GM08714 (cell line): ENCODE data around the gene HOXC10.

ENCODE experiments used
- H3K4me3 ChIP-seq: fragments of 200-500 bp; sonication (Bioruptor generic); 2 replicates; pipeline ENCODE4 v1.5.1; 2014; ENCODE audit warnings: mild to moderate bottlenecking, low read length, inconsistent platforms
- ZNF274 ChIP-seq: IDR thresholded peaks from 2 replicates; pipeline ENCODE4 v1.6.1; 2012; ENCODE audit warnings: mild to moderate bottlenecking, low read depth, low read length

Gene HOXC10

GRCh38 chr12:53966385-53967133, 18.4 kb upstream of the HOXC10 start:
- TF ChIP-seq ZNF274: no peak
- H3K4me3 ChIP-seq: no peak overlapping the region

GRCh38 chr12:53967421-53967925, 17.5 kb upstream of the HOXC10 start:
- no peak overlapping the region for H3K4me3 ChIP-seq

GRCh38 chr12:53968214-53969127, 16.5 kb upstream of the HOXC10 start:
- no peak overlapping the region for H3K4me3 ChIP-seq
- TF ChIP-seq ZNF274: no peak

More at GRCh38 chr12:53967421-53967925, 17.5 kb upstream of the HOXC10 start:
- TF ChIP-seq ZNF274: no peak

GRCh38 chr12:53969588-53970259, 15.2 kb upstream of the HOXC10 start:
- no peak overlapping the region for H3K4me3 ChIP-seq
- no peak for TF ChIP-seq ZNF274

- no peak overlapping the region for H3K4me3 ChIP-seq
- TF ChIP-seq ZNF274: no peak
Observed at GRCh38 chr12:53970451-53970850, 14.5 kb upstream of the HOXC10 start.

- no peak overlapping the region for H3K4me3 ChIP-seq
- TF ChIP-seq ZNF274: no peak
Observed at GRCh38 chr12:53971129-53971528, 13.8 kb upstream of the HOXC10 start.

- no peak overlapping the region for H3K4me3 ChIP-seq
- TF ChIP-seq ZNF274: no peak
Observed at GRCh38 chr12:53971686-53972085, 13.3 kb upstream of the HOXC10 start.

GRCh38 chr12:53972152-53972702, 12.7 kb upstream of the HOXC10 start:
- no peak overlapping the region for H3K4me3 ChIP-seq
- no peak for TF ChIP-seq ZNF274

GRCh38 chr12:53972722-53973235, 12.2 kb upstream of the HOXC10 start, which contains the start of gene HOXC11:
Gene HOXC11, plus strand, starts transcription at chr12:53973126. Its CDS starts 116 bp downstream, at chr12:53973242.
- no peak within 1 kb of the TSS for H3K4me3 ChIP-seq
- no peak for TF ChIP-seq ZNF274

- no peak for TF ChIP-seq ZNF274
- H3K4me3 ChIP-seq: no peak overlapping the region
Observed at GRCh38 chr12:53973236-53974042, 11.5 kb upstream of the HOXC10 start.

GRCh38 chr12:53974084-53975063, 10.6 kb upstream of the HOXC10 start, which contains the start of gene HOTAIR:
Gene HOTAIR, minus strand, starts transcription at chr12:53974954.
- no peak for TF ChIP-seq ZNF274
- peak within 1 kb of the TSS; percentile 47; the same call in 1 of the 2 replicates for H3K4me3 ChIP-seq
